GM18526 (cell line): ENCODE data around the gene LRRC8A.

Source experiments
- POLR2A ChIP-seq: IDR thresholded peaks from 3 replicates; pipeline ENCODE4 v1.6.1; 2011; ENCODE audit not compliant: insufficient read length; ENCODE audit errors: extremely low read depth

Gene LRRC8A

GRCh38 chr9:128877852-128878251, 4.1 kb upstream of the LRRC8A start:
- no peak for TF ChIP-seq POLR2A

GRCh38 chr9:128882677-128883603, 1.0 kb downstream of the LRRC8A start:
- TF ChIP-seq POLR2A: no peak

- TF ChIP-seq POLR2A: no peak
Observed at GRCh38 chr9:128884164-128884563, 2.2 kb downstream of the LRRC8A start.

GRCh38 chr9:128885376-128885775, 3.4 kb downstream of the LRRC8A start:
- TF ChIP-seq POLR2A: no peak

GRCh38 chr9:128885798-128886197, 3.9 kb downstream of the LRRC8A start:
- no peak for TF ChIP-seq POLR2A

- no peak for TF ChIP-seq POLR2A
Observed at GRCh38 chr9:128886211-128886891, 4.4 kb downstream of the LRRC8A start.

GRCh38 chr9:128887049-128887448, 5.1 kb downstream of the LRRC8A start:
- TF ChIP-seq POLR2A: no peak

- no peak for TF ChIP-seq POLR2A
Observed at GRCh38 chr9:128887914-128888350, 6.0 kb downstream of the LRRC8A start.

- no peak for TF ChIP-seq POLR2A
Observed at GRCh38 chr9:128891321-128892220, 9.6 kb downstream of the LRRC8A start.

- no peak for TF ChIP-seq POLR2A
Observed at GRCh38 chr9:128892221-128892921, 10.4 kb downstream of the LRRC8A start.

GRCh38 chr9:128893354-128893753, 11.4 kb downstream of the LRRC8A start:
- TF ChIP-seq POLR2A: no peak

GRCh38 chr9:128894764-128895163, 12.8 kb downstream of the LRRC8A start:
- no peak for TF ChIP-seq POLR2A

- TF ChIP-seq POLR2A: no peak
Observed at GRCh38 chr9:128895556-128895955, 13.6 kb downstream of the LRRC8A start.

- TF ChIP-seq POLR2A: no peak
Observed at GRCh38 chr9:128898382-128898781, 16.4 kb downstream of the LRRC8A start.
